GM19395 (cell line): Measurements from ENCODE around the gene DNAH7.

Experiments
- ATAC-seq: cut with Tn5 transposase; IDR thresholded peaks from one replicate; pipeline ENCODE4 v1.9.1; 2021; ENCODE audit warnings: mild to moderate bottlenecking, moderate library complexity; ENCODE audit not compliant: unreplicated experiment

Gene DNAH7

DNA sequence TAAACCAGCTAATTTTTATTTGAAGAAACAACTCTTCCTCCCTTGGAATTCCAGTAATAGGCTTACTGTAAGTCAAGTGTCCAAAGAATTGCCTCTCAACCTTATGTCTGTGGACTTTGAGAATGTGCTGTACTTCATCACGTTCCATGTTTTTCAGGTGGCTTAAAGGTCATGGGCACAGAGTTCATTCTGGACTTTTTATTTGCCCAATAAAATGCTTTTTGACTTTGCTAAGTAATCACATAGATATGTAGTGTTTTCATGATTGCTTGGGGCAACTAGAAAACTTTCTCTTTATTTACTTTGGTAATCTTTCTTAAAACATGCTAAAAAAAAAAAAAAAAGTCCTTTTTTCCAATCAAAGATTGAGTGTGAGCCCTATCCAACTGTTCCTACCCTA, 10.4 kb upstream of the DNAH7 start:
- no peak for ATAC-seq

DNA sequence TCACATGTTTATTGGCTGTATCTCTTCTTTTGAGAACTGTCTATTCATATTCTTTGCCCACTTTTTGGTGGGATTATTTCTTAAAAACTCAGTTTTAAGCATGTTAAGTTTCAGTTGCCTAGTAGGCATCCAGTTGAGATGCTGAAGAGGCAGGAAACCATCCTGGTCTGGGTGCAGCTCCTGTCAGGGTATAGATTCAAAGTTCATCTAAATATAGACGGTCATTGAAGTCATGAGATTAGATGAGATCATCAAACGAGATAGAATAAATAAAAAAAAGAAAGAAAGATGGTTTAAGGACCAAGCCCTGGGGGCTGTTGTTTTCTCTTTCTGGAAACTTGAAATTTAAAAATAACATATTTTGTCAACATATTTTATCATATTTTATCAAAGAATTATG, 9.2 kb upstream of the DNAH7 start:
- ATAC-seq = no peak

DNA sequence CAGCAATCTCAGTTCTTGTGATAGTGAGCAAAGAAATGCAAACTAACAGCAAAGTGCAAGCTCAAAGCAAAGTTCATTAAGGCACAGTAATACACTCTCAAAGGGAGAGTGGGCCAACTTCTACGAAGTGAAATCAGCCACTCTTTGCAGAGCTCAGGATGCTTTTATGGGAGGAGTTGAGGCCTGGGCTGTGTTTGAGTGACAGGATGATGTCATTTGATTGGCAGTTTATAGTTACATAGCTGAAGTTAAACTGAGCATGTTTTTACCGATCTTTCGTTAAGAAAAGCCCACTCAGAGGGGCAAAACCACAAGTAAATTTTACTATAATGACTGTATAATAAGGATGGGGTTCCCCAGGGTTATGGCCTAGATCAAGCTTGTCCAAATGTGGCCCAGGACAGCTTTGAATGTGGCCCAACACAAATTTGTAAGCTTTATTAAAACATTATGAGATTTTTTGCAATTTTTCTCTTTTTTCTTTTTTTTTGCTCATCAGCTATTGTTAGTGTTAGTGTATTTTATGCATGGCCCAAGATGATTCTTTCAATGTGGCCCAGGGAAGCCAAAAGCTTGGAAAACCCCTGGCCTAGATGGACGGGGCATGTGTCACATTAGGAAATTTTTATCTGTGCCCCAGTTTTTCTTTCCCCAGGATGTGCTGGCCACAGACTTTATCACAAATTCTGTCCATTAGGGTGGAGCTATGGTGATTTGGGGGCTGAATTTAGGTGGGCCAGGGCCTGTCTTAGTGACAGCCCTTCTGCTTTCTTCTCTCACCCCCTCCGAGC, 8.3 kb upstream of the DNAH7 start:
- ATAC-seq = peak; percentile 52

DNA sequence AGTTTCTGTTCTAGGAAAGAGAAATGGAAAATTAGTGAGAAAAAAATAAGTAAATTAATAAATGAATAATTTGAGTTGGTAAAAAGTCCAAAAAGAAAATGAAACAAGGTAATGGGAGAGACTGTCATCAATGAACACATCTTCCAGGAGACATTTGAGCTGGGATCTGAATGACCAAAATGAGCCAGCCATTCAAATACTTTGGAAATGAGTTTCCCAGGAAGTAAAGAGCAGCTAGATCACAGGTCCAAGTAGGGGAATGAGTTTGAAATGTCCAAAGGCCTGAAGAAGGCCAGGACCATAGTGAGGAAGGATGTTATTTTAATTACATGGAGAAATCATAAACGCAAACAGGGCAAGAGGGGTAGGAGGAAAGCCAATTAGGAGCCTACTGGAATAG, 6.6 kb upstream of the DNAH7 start:
- no peak for ATAC-seq

DNA sequence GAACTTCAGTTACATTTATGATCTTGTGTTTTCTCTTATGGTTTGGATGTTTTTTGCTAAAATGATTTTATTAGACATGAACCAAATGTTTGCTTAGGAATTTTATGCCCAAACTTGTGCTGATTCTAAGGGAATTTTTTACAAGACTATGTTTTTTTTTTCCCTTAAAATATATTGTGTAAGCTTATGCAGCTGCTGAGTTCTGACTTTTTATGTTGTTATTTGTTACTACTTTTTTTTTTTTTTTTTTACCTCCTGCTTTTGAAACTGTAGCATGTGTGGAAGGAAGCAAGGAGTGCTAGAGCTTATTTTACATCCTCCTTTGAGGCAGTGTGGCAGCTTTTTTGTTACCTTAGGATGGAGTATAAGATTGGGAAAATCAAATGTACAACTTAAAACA, 6.0 kb upstream of the DNAH7 start:
- no peak for ATAC-seq

DNA sequence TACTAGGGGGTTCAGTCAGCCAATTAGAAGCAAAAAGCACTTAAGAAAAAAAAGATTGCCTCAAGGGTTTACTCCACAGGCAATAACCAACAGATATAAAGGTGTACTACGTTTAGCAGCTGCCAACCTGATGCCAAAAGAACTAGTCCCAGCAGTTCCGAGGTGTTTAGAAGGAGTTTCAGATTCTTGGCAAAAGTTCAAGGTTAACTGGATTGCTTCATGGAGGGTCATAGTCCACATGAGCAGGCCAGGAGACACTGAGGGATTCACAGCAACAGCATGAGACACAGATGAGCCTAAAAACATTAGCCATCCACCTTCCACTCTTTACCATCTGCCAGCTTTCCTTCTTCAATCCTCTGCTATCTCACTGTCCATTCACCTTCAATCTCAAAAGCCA, 4.9 kb upstream of the DNAH7 start:
- no peak for ATAC-seq

DNA sequence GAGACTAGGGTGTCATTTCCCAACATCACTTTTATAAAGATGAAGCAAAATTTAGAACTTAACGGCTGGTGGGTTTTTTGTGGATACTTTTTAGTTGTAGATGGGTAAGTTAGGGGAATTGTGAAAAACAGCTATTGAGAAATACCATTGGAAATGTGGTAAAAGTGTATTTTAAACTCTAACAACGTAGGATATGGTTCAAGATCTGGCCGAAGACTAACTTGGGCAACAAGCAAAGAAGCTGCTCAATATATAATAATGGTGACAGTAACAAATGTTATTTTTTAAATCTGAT, 1.6 kb downstream of the DNAH7 start:
- no peak for ATAC-seq

DNA sequence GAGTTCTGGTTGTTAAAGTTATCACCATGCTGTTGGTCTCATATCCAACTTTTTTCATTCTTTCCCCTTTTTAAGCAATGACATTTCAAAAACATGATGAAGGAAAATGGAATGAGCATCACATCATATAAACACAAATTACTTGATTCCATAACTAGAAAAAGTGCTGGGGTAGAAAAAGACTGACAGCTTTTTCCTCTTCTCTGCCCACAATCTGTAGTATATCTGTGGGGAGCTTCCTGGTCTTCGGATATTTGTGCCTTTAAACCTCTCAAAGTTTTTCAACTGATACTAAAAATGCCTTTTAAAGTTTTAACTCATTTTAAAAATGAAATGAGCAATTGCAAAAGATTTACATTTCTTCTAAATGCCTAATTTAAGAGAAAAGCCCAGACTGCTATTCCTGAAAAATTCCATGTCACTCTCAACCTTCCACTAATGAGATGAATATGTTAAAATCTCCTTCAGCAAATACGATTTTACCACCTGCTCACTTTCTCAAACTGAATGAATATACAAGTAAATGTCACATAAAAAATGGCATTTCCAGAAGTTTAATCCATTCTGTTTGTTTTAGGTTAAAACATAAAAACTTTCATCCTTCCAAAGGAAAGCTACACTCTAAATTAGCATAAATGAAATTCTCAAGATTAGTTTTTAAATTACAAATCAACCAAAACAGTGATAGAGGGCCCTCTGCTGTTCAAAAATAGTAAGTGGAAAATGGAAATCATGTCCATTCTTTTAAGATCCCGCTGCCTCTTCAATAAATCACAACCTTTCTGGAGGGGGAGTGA, 2.1 kb downstream of the DNAH7 start:
- ATAC-seq = no peak

DNA sequence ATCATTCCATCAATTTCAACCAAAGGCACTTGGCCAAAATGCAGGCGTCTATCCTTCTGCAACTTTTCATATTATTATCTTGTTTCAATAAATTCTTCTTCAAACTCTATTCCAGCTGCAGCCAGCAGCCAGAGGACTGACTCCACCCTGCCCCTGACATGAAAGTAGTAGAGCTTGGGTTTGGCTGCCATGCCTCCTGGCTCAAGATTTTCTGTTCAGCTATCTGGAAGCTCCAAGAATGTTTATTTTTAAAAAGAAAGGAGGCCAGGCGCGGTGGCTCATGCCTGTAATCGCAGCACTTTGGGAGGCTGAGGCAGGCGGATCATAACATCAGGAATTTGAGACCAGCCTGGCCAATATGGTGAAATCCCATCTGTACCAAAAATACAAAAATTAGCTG, 4.9 kb downstream of the DNAH7 start:
- ATAC-seq = no peak

DNA sequence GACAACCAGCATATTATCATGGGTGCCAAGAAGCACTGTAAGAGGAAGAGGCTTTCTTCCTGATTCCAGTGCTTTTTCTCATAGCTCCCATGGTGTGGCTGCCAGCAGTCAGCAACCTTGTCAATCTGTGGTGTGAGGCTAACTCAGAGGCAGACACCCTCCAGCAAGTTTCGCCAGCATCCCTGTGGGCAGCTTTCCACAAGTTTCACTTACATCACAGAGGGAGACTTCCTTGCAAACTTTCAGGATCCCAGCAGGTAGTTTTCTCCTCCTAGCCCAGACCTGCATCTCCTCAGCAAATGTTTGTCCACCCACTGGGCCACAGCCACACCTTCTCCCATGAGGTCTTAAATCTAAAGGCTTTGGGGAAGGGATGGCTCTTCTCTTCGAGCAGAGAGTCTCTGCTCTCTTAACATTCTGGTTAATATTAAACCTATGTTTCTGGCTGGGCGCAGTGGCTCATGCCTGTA, 9.1 kb downstream of the DNAH7 start:
- no peak for ATAC-seq

DNA sequence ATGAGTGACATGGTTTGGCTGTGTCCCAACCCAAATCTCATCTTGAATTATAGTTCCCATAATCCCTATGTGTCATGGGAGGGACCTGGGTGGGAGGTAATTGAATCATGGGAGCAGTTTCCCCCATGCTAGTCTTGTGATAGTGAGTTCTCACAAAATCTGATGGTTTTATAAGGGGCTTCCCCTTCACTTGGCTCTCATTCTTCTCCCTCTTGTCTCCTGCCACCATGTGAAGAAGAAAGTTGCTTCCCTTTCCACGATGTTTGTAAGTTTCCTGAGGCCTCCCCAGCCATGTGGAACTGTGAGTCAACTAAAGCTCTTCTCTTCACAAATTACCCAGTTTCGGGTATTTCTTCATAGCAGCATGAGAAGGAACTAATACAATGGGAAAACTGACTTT, 14.0 kb downstream of the DNAH7 start:
- no peak for ATAC-seq

DNA sequence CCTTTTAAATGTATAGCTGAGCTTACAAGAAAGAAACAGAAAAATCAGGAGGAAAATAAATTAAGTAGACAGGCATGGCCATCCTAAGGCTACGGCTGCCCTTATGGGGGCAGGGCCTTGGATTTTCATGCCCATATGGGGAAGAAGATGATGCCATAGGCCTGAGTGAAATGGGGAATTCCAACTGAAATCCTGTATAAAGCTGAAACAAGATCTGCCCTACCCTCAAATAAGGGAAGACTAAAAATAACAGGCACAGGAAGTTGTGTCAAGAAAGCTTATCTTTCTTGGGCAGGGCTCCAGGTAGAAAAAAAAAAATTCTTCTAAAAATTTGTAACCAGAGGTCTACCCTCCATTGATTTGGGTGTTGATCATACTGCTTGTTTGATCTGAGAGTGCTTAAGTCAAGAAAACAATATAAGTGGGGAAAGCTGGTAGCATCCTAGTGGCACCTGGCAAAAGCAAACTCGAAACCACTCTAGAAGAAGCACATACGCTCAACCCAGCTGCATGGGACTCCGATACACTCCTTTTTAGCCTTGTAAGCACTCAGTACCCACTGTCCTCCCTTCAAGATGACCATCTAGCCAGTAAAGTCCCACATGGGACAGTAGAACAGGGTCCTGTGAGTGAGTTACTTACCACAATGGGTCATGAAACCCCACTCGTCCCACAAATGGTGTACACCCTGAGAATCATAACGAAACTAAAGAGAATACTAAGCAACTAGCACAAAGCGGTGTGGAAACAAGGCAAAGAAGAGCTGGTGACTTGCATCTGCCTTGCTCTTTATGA, 22.3 kb downstream of the DNAH7 start:
- peak; percentile 65 for ATAC-seq

DNA sequence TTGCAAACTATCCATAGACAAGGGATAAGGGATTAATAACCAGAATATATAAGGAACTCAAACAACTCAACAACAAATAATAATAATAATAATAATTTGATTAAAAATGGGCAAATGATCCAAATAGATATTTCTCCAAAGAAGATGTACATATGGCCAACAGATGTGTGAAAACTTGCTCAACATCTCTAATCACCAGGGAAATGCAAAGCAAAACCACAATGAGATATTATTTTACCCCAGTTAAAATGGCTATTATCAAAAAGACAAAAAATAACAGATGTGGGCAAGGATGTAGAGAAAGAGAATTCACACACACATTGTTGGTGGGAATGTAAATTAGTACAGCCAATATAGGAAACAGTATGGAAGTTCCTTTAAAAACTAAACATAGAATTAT, 26.9 kb downstream of the DNAH7 start:
- ATAC-seq = no peak

DNA sequence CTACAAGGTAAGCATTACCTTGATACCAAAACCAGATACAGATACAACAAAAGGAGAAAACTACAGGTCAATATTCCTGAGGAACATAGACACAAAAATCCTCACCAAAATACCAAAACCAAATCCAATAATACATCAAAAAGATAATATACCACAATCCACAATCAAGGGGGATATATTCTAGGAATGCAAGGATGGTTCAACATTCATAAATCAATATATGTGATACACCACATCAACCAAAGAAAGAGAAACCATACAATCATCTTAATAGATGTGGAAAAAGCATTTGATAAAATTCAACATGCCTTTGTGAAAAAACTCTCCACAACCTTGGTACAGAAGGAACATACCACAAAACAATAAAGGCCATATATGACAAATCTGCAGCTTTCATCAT, 28.4 kb downstream of the DNAH7 start:
- ATAC-seq = no peak

DNA sequence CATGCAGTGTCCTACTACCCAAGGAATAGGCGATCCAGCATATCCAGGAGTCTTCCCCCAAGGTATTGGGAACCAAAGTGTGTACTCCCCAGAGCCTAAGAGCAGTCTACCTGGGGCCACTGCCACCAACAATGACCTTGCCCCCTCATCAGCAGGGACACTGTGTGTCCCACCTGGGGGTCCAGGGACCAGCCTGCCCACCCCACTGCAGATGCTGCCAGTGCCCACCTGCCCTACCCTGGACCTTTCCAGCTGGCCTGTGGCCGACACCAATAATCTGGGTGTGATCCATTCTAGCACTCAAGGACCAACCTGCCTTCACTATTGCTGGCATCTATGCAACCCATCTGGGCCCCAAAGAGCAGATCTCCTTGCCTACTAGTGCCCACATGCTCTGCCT, 32.2 kb downstream of the DNAH7 start:
- no peak for ATAC-seq

DNA sequence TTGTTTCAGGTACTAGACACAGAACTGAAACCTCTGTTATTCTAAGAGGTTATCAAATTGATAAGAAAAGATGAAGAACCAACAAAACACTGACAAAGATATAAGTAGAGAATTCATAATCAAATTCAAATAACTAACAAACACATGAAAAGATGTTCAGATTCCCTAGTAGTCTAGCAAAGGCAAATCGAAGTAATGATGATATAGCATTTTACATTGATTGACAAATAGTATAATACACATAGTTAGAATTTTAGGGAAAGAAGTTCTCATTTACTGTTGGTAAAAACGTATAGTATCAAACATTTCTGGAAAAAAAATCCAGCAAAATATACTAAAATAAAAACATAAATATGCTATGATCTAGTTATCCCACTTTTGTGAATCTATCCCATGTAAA, 50.6 kb downstream of the DNAH7 start:
- no peak for ATAC-seq

DNA sequence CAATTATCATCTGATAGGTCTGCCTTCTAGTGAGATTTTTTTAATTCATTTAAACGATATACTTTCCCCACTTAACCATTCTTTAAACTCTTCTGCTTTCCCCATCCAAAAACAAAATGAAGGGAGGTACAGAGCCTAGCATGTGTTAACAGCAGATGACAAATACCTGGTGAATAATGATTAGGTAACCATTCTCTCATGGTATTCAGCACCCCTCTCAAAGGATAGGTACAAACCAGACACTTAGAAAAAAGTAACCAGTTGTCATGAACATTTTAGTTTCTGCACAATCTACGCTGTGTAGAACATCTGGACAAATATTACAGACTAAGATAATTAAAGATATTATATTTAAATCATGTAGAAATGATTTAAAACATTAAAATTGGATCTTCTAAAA, 56.3 kb downstream of the DNAH7 start:
- ATAC-seq = no peak

DNA sequence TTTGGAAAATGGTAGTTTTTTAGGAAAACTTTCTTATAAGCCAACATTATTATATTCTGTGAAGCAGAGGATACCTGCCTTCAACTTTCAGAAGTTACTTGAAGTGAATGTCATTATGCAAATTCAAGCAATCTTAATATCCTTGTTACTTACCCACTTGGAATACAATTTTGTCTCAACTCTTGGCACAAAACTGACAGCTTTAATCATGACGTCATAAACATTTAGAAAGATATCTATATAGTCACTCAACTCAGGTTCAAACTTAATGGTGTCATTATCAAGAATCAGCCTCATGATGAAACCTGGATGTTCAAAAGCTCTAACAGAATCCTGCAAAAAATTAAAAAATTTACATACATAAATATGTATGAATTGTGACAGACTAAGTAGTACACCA, 68.1 kb downstream of the DNAH7 start:
- no peak for ATAC-seq

DNA sequence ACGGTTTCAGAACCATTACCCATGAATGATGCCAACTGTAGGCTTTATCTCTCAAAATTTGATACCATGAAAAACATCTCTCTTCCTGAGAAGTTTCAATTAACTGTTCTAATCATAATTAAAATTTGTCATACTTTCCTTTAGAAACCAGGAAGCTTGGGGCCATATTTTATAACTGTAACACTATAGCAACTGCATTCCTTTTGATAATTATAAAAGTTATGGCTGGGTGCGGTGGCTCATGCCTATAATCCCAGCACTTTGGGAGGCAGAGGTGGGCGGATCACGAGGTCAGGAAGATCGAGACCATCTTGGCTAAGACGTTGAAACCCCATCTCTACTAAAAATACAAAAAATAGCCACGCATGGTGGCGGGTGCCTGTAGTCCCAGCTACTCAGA, 70.6 kb downstream of the DNAH7 start:
- ATAC-seq = no peak

DNA sequence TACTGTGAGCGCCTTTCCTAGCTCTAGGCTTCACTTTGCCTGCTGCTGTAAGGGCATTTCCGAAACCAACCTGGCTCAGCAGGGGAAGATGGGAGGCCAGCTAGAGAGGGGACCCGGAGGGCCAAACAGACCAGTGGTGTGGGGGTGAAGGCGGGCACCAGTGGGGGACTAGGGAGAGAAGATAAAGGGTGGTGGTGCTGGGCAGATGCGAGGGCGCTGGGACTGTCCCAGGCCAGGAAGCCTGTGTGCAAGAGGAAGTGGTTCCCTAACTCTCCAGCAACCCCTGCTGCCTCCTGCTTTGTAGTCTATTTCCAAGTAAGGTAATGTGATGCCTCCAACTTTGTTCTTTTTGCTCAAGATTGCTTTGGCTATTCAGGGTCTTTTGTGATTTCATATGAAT, 73.1 kb downstream of the DNAH7 start:
- no peak for ATAC-seq

DNA sequence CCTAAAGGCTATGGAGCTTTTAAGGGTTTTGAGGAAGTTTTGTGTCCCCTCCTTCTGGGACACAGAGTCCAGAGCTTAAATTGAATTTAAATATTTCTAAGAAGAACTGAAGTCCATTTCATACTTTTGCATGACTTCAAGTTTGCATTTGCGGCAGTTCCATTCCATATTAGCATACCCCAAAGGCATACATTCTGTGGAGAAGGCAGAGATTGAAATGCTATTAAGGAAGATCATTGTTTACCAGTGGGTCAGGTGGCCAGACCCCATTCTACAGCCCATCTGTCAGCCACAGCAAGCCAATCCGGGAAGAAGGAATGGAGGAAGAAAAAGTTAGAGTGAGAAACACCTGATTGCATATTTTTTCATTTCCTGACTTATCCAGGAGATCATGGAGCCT, 75.0 kb downstream of the DNAH7 start:
- ATAC-seq = no peak

DNA sequence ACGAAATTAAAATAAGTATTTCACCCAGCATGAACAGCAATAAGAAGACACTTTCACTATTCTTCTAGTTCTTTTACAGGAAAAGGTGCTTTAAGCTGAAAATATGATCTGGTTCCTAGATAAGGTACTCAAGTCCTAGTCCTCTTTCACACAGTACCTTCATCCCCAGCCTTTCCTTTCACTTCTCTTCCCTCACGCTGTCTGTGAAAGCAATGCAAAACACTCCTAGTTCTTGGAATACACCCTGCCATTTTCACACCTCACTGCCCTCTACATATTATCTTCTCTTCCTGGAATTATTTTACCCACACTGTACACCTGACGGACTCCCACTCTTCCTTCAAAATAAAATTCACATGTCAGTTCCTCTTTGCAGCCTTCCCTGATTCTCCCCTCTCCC, 82.9 kb downstream of the DNAH7 start:
- ATAC-seq = no peak
